ENCODE data around the gene ADGRV1.

Gene ADGRV1

DNA sequence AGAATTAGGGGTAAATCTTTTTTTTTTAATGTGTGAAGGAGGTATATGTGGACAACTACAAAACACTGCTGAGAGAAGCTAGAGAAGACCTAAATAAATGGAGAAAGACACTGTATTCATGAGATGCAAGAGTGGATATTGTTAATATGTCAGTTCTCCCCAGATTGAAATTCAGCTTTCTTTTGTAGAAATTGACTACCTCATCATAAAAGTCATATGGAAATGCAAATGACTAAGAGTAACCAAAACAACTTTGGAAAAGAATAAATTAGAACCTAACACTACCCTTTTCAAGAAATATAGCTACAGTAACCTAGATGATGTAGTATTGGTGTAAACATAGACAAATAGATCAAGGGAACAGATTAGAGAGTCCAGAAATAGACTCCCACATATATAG, 400.7 kb downstream of the ADGRV1 start:
- Histone ChIP-seq H3K4me3 (replicated peaks; ENCODE audit: insufficient read depth, low read length) (no peak overlapping the region), H3K27me3 (ENCODE audit: insufficient read depth, poor library complexity, severe bottlenecking) (no peaks in the 10 kb centered on the region), H3K27ac (replicated peaks) (no peak overlapping the region)
- TF ChIP-seq POLR2AphosphoS5 (IDR thresholded peaks at IDR 0.05; ENCODE audit: low read depth) (no peak), SPI1 (IDR thresholded peaks at IDR 0.05; ENCODE audit: borderline replicate concordance, low read depth) (no peak), GABPA (IDR thresholded peaks at IDR 0.05; ENCODE audit: low read depth) (no peak)
- TF ChIP-seq, protein P1, sequence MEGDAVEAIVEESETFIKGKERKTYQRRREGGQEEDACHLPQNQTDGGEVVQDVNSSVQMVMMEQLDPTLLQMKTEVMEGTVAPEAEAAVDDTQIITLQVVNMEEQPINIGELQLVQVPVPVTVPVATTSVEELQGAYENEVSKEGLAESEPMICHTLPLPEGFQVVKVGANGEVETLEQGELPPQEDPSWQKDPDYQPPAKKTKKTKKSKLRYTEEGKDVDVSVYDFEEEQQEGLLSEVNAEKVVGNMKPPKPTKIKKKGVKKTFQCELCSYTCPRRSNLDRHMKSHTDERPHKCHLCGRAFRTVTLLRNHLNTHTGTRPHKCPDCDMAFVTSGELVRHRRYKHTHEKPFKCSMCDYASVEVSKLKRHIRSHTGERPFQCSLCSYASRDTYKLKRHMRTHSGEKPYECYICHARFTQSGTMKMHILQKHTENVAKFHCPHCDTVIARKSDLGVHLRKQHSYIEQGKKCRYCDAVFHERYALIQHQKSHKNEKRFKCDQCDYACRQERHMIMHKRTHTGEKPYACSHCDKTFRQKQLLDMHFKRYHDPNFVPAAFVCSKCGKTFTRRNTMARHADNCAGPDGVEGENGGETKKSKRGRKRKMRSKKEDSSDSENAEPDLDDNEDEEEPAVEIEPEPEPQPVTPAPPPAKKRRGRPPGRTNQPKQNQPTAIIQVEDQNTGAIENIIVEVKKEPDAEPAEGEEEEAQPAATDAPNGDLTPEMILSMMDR (IDR thresholded peaks at IDR 0.05; ENCODE audit: insufficient read depth, low read length), result no peak
- TF ChIP-seq, protein P2, sequence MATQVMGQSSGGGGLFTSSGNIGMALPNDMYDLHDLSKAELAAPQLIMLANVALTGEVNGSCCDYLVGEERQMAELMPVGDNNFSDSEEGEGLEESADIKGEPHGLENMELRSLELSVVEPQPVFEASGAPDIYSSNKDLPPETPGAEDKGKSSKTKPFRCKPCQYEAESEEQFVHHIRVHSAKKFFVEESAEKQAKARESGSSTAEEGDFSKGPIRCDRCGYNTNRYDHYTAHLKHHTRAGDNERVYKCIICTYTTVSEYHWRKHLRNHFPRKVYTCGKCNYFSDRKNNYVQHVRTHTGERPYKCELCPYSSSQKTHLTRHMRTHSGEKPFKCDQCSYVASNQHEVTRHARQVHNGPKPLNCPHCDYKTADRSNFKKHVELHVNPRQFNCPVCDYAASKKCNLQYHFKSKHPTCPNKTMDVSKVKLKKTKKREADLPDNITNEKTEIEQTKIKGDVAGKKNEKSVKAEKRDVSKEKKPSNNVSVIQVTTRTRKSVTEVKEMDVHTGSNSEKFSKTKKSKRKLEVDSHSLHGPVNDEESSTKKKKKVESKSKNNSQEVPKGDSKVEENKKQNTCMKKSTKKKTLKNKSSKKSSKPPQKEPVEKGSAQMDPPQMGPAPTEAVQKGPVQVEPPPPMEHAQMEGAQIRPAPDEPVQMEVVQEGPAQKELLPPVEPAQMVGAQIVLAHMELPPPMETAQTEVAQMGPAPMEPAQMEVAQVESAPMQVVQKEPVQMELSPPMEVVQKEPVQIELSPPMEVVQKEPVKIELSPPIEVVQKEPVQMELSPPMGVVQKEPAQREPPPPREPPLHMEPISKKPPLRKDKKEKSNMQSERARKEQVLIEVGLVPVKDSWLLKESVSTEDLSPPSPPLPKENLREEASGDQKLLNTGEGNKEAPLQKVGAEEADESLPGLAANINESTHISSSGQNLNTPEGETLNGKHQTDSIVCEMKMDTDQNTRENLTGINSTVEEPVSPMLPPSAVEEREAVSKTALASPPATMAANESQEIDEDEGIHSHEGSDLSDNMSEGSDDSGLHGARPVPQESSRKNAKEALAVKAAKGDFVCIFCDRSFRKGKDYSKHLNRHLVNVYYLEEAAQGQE (IDR thresholded peaks at IDR 0.05; ENCODE audit: insufficient replicate concordance, low read depth), result no peak
- no peak for DNase-seq (ENCODE audit: low read depth in 1 of 2, low spot score in 1 of 2)

DNA sequence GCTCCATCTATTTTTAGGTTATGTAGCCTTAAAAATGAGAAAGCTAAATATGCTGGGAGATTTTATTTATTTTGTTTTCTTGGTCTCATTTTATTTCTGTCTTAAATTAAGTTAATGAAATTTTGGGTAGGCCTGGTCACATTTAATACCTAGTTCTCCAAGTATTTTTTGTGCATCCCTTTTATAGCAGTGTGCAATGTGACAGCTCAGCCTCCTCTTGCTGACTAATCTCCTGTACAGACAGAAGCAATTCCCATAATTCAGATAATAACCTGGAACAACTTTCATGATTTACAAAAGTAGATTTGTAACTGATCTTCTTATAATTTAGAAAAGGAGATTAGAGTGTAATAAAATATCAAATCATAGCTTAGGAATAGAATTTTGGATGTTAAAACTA, 403.9 kb downstream of the ADGRV1 start:
- H3K27me3 ChIP-seq (ENCODE audit: insufficient read depth, poor library complexity, severe bottlenecking), result no peaks in the 10 kb centered on the region
- no peak for DNase-seq (ENCODE audit: low read depth in 1 of 2, low spot score in 1 of 2)
- TF ChIP-seq GABPA (IDR thresholded peaks at IDR 0.05; ENCODE audit: low read depth) (no peak), POLR2AphosphoS5 (IDR thresholded peaks at IDR 0.05; ENCODE audit: low read depth) (no peak)
- TF ChIP-seq, protein P1 (IDR thresholded peaks at IDR 0.05; ENCODE audit: insufficient read depth, low read length), result no peak
- TF ChIP-seq, protein P2 (IDR thresholded peaks at IDR 0.05; ENCODE audit: insufficient replicate concordance, low read depth), result no peak
- no peak overlapping the region for H3K4me3 ChIP-seq (replicated peaks; ENCODE audit: insufficient read depth, low read length)
- H3K27ac ChIP-seq (replicated peaks), result no peak overlapping the region

DNA sequence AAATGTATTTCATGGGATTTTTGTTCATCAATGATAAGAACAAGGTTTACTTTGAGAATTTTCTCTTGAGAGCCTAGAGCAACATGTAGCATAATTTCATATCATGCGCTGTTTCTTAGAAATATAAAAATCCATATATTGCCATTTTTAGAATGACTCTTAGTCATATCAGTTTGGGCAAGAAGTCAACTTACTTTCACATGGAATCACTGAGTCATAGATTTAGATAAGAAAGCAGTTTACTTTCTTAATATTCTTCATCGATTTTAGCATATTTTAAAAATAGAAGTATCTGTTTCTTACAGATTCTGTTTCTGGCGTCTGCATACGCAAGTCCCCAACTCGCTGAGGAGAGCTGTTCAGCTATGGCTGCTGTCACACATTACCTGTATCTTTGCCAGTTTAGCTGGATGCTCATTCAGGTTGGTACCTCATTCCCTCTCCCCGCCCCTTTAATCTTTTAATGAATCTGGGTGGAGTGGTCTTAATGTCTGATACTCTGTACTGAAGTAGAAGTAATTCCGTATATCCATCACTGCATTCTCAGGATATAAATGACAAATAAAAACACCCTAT, 406.6 kb downstream of the ADGRV1 start:
- DNase-seq (ENCODE audit: low read depth in 1 of 2, low spot score in 1 of 2), result no peak
- H3K27ac ChIP-seq (replicated peaks), result no peak overlapping the region
- TF ChIP-seq, protein P1 (IDR thresholded peaks at IDR 0.05; ENCODE audit: insufficient read depth, low read length), result no peak
- TF ChIP-seq SPI1 (IDR thresholded peaks at IDR 0.05; ENCODE audit: borderline replicate concordance, low read depth) (no peak), POLR2AphosphoS5 (IDR thresholded peaks at IDR 0.05; ENCODE audit: low read depth) (no peak), GABPA (IDR thresholded peaks at IDR 0.05; ENCODE audit: low read depth) (no peak)
- TF ChIP-seq, protein P2 (IDR thresholded peaks at IDR 0.05; ENCODE audit: insufficient replicate concordance, low read depth), result no peak
- H3K4me3 ChIP-seq (replicated peaks; ENCODE audit: insufficient read depth, low read length), result no peak overlapping the region
- H3K27me3 ChIP-seq (ENCODE audit: insufficient read depth, poor library complexity, severe bottlenecking), result no peaks in the 10 kb centered on the region

Data from HL-60 (cell line).